Esophagus muscularis mucosa (tissue), 4 donors: Measurements from ENCODE around the gene HSD17B11.

Experiments
- CTCF ChIP-seq, 3 experiments: fragments of 200-600 bp in 2 of 3; fragments of 450-650 bp in 1 of 3; sonication (generic) in 2 of 3; IDR thresholded peaks; one replicate each; pipeline ENCODE4 v1.5.1; 2017 to 2019; ENCODE audit warnings: antibody characterized with exemption in 3 of 3, mild to moderate bottlenecking in 2 of 3, moderate library complexity in 1 of 3
- EP300 ChIP-seq: sonication (generic); formaldehyde crosslinking; IDR thresholded peaks from one replicate; pipeline ENCODE4 v1.6.1; 2017; ENCODE audit warnings: antibody characterized with exemption
- POLR2A ChIP-seq: fragments of 450-650 bp; IDR thresholded peaks from one replicate; pipeline ENCODE4 v1.6.1; 2017; ENCODE audit warnings: antibody characterized with exemption, moderate library complexity, mild to moderate bottlenecking, low read depth
- POLR2AphosphoS5 ChIP-seq, 2 donors: sonication (generic); formaldehyde crosslinking; IDR thresholded peaks; one replicate each; pipeline ENCODE4 v1.6.1; 2017; ENCODE audit warnings: antibody characterized with exemption in 2 of 2

- TF ChIP-seq POLR2A (no peak), CTCF (IDR thresholded peaks at IDR 0.05) (no peak), EP300 (no peak), POLR2AphosphoS5 (IDR thresholded peaks at IDR 0.05) (no peak)
These were observed 27.4 kb downstream of the HSD17B11 start for GRCh38 chr4:87363552-87363951.
